ENCODE results near the gene OR6C74.

The OR6C74 gene

DNA sequence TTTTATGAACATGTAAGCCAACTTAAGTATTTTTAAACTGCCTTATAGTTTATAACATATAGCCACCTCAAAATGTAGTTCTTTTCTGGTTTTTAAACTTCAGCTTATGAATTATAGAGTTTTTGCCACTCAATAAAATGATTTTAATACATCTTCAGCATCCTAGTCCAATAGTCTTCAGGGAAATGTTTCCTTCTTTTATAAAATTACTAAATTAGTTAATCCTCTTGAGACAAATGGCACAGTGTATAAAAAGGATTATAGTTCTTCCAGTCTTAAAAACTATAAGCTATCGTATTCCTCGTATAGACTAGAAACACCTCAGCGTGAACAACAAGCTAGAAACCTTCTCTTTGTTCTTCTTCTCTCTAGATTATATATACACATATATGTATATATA is at the start of gene OR6C74:
Gene OR6C74, plus strand, starts transcription at position 301 of the 400 bp plus-strand sequence. CDS start 2,679 bp downstream, outside the sequence.
- DNase-seq, result no peak

DNA sequence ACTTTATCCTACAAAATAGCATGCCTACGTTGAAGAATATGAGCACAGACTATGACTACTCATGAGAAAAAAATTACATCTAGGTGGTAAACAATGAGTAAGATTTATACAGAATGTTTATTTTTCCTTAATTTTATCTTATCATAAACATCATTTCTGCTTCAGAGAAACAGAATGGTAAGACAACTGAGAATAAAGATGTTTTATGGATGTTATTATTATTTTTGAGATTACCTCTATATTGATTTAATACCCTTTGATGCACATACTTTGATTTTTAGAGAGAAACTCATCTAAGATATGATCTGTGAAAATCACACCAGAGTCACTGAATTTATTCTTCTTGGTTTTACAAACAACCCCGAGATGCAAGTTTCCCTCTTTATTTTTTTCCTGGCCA is 23.7 kb upstream of the OR6C74 start, which contains the start of gene OR10A7:
Gene OR10A7, plus strand, starts transcription at position 301 of the 400 bp plus-strand sequence. Its CDS starts 0 bp downstream, at position 301.
- DNase-seq, result no peak

DNA sequence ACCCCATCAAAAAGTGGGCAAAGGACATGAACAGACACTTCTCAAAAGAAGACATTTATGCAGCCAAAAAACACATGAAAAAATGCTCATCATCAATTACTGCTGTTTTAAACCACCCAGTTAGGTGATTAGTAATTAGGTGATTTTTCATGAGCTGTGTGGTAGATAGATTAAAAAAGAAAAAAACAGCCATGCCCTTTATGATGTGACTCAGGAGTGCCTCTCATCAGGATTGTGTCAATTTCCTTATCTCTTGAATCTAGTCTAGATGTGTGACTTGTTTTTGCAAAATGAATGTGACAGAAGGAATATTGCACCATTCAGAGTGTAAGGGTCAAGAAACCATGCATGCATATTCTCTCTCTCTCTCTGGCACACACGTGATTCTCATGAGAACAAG is 17.9 kb upstream of the OR6C74 start:
- DNase-seq, result no peak

- DNase-seq, result no peak
Observed at GRCh38 chr12:55227643-55228042, 16.8 kb upstream of the OR6C74 start.

GRCh38 chr12:55246159-55246558 is 1.8 kb downstream of the OR6C74 start:
- no peak for DNase-seq

DNA sequence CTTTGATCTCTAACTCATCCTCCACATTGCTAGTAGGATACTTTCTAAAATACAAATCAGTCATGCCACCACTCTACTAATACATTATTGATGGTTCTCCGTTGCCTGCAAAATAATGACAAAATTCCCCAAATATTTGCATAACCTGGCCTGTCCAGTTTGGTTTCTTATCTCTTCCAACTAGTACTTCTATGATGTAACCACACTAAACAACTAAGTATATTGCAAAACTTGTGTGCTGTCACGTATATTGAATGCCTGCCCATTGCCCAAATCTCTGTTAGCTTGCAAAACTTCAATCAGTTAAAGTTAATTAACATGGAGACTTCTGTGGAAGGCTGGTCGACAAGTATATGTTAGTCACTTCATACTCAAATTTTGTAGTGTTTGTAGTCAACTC is 6.5 kb downstream of the OR6C74 start:
- no peak for DNase-seq

- DNase-seq, result no peak
Observed at GRCh38 chr12:55253281-55253680, 8.9 kb downstream of the OR6C74 start.

- no peak for DNase-seq
Observed at GRCh38 chr12:55256831-55257230, 12.4 kb downstream of the OR6C74 start.

GRCh38 chr12:55258303-55258702 is 13.9 kb downstream of the OR6C74 start:
- no peak for DNase-seq

GRCh38 chr12:55280991-55281390 is 36.6 kb downstream of the OR6C74 start:
- no peak for DNase-seq

GRCh38 chr12:55289999-55290398 is 45.6 kb downstream of the OR6C74 start:
- DNase-seq, result no peak

Measured in SHP77 treated with DMSO at 0.1 percent for 48 hours (cell line).